ENCODE measurements around the gene KCNE3.
"Not testable (repeated sequence)": the region's sequence is repeated elsewhere in the genome, so short reads cannot be mapped to it uniquely, and the experiment has no call there.

KCNE3 gene

DNA sequence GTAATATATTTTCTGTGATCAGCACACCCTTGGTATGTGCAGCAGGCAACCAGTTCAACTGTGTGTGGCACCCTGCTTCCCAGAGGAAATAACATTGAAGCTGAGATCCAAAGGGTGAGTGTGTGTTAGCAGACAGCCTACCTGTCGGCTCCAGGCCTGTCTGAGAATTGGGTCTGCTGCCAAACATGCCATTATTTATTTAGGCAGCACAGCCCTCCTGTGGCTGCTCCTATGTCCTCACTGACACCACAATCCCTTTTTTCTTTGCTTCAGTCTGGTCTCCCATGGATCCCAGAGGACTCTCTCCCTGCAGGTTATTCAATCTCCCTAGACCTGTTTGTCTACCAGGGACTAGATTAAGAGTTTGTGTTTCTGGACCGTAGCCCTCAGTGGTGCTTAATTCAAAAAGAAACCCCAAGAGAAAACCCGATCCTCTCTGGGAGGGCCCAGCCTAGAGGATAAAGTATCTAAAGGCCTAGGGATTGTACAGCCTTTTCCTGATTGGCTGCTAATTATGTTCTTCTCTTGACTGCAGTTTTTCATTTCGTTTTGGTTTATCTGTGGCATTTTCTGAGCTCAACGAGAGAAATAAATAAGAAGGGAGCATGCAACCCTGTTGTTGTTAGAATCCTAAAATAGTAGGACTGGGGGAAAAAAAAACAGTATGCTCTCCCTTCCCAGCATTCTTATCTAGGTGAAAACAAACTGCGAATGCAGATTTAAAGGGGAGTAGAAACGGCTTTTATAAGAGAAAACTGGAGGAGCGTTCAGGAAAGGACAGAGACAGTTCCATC lies 24.1 kb downstream of the KCNE3 start:
- DNase-seq (ENCODE audit: low read depth) = no peak

DNA sequence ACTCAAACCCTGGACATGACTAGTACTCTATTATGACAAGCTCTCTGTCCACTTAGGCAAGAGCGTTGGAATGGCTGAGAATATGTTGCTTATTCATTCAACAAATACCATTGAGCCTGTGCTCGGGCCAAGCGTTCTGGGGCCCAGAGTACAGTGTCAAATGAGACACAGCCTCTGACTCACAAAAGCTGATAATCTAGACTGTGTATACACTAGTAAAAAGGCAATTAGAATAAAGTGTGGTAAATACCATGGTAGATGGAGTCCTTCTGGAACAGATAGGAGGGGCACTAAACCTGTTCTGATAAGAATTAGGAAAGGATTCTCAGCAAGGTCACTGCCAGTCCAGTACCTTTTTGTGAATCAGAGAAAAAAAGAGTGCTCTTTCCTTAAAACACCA lies 24.7 kb downstream of the KCNE3 start:
- no peak for DNase-seq (ENCODE audit: low read depth)

DNA sequence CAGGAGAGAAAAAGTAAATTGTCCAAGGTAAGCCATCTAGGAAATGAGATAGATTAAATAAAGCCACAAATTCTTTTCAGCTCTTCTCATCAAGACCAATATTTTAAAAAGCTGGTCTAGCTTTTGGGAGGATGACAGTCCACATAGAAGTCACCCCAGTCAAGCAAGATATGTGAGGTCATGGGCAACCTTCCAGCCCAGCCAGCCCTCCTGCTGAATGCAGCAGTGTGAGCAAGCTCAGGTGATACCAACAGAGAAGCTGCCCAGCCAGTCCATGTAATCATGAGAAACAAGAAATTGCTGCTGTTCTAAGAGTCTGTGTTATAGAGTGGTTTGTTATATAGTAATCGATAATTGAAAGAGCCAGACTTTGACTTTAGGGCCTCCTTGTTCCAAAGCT lies 28.7 kb downstream of the KCNE3 start:
- DNase-seq (ENCODE audit: low read depth) = no peak

DNA sequence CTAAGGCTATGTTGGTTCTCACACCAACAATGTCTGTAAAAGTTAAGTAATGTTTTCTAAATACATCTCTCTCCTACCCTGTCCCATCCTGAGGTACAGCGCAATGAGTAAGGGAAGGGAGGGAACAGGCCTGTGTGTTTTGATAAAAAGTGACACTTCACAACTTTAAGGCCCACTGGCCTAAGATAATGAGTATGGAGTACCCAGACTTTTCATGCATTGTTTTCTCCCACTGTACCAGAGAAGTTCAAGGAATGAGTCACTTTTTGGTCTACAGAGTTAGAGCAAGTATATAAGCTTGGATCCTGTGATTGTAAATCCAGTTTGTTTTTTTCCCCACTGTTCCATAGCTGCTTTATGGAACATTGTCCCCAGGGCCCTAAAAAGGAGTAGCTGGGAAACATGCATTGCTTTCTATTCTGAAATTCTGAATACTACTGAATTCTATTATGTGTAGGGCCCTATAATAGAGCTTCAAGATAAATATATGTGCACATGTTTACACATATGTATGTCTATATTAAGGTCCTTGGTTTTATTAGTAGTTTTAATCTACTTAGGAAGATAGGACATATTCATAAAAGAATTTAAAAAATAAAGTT lies 29.8 kb downstream of the KCNE3 start:
- no peak for DNase-seq (ENCODE audit: low read depth)

DNA sequence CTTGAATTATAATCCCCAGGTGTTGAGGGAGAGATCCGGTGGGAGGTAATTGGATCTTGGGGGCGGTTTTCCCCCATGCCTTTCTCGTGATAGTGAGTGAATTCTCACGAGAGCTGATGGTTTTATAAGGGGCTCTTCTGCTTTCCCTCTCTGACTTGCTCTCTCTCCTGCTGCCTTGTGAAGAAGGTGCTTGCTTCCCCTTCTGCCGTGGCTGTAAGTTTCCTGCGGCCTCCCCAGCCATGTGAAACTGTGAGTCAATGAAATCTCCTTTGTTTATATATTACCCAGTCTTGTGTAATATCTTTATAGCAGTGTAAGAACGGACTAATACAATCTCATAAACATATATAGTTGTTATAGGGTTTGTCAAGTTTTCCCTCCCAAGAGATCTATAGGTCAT lies 32.8 kb downstream of the KCNE3 start:
- DNase-seq (ENCODE audit: low read depth) = no peak

DNA sequence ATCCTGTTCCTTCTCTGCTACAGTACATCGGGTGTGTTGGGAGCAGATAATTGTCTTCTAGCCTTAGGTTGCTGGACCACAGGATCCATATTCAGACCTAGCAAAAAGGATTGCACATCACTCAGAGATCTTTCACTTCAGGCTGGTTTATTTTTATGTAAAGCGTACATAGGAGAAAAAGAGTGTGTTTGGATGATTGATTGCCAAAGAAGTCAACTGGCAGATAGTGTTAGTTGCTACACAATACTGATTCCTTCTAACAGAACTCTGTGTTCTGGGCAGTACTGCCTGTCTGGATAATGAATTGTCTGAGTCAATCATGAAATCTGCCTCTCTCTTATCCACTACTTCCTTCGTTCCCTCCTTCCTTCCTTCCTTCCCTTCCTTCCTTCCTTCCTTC lies 38.1 kb downstream of the KCNE3 start:
- no peak for DNase-seq (ENCODE audit: low read depth)

DNA sequence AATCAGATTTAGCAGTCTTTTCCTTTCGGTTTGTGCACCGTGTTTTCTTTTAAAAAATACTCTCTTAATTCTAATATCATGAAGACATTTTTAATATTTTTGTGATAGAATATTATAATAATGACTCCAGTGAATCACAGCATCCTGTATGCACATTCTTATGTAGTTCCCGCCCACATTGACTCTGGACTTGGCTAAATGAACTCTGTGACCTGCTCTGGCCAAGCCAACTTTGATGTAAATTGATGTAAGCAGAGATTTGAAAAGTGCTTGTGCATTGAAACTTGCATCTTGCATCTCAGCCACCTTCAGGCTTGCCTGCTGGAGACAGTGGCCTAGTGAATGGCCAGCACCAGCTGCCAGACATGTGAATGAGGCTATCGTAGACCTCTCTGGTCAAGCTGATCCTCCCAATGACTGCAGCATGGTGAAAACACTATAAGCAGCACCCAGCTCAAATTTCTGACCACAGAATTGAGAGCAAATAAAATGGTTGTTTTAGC lies 39.9 kb downstream of the KCNE3 start:
- DNase-seq (ENCODE audit: low read depth) = no peak

DNA sequence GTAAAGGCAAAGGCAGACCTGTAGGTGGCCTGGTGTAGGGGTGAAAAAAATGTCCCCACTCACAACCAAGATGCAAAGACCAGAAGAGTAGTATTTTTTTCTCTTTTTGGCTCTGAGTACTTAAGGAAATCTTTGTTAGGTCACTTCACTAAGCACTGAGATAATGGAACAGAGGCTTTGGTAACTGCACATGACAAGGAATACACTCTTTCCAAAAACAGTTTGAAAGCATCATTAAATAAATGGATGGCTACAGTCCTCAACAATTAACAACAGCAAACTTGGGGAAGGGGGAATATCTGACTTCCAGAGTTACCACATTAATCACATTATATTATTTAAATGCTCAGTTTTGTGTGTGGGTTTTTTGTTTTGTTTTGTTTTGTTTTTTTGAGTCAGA lies 42.2 kb downstream of the KCNE3 start:
- no peak for DNase-seq (ENCODE audit: low read depth)

DNA sequence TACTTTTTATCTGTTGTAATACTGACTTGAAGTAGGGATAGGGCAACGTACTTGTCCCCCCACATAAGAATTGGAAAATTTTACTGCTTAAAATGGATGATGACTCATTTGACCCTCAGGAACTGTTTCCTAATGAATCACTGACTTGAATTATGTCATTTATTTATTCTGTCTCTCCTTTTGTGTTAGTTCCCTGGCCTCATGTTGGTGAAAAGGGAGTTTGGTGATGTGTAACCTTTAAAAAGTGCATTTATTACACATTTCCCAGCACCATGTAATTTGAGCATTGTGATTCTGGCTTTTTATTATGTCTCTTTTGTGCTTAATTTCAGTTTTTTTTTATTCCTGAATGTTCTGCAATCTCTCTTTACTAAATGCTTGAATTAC lies 48.8 kb downstream of the KCNE3 start:
- DNase-seq (ENCODE audit: low read depth) = no peak

DNA sequence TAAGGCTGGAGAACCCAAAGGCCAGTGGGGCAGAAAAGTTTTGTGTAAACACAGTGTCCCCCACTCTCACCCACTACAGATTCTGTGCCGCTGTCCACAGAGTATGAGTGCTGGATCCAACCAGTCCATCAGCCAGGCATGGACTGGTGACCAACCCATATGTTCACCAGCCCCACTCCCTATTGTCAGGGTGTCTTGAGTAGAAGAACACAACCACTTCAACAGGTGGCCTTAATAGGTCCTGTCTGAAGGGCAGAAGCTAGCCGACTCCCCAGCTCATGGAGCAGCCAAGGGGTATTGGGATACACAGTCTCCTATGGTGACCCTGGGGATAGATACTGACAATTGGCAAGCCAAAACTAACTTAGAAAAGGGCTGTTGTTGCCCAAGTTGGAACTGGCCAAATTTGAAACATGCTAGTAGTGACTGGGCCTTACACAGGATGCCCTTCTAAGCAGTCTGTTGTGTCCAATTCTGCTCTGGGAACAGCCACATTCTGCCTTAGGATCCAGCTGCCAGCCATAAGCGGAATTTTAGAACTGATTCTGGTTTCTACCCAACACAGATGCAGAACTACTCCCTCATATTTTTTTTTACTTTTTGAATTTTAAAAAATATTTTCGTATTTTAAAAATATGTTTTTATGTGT lies 49.4 kb downstream of the KCNE3 start:
- no peak for DNase-seq (ENCODE audit: low read depth)

DNA sequence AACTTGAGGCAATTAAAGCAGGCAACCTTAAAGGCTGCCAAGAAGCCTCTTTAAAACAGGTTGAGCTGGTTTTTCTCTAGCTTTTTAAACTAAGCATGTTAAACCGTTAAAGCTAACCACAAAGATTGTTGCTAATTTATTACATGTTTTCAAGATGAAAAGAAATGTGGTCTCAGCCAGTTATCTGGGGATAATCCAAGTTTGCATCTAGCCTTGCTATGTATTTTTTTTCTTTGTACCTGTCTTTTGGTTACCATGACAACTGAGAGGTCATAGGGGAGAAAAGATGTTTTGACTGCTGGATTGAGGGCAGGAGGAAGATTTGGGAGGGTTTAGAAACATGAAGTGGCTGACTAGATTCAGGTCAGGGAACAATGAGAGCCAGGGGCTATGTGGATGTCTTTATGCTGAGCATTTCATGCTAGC lies 50.0 kb downstream of the KCNE3 start:
- no peak for DNase-seq (ENCODE audit: low read depth)

DNA sequence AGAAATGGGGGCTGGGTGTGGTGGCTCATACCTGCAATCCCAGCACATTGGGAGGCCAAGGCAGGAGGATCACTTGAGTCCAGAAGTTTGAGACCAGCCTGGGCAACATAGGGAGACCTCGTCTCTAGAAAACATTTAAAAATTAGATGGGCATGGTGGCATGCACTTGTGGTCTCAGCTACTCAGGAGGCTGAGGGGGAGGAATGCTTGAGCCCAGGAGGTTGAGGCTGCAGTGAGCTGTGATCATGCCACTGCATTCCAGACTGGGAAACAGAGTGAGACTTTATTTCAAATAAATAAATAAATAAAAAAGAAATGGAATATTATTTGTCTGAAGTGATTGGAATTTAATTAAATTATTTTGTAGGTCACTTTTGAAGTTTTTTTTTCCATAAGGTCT lies 50.4 kb downstream of the KCNE3 start:
- not testable (repeated sequence) for DNase-seq (ENCODE audit: low read depth)

DNA sequence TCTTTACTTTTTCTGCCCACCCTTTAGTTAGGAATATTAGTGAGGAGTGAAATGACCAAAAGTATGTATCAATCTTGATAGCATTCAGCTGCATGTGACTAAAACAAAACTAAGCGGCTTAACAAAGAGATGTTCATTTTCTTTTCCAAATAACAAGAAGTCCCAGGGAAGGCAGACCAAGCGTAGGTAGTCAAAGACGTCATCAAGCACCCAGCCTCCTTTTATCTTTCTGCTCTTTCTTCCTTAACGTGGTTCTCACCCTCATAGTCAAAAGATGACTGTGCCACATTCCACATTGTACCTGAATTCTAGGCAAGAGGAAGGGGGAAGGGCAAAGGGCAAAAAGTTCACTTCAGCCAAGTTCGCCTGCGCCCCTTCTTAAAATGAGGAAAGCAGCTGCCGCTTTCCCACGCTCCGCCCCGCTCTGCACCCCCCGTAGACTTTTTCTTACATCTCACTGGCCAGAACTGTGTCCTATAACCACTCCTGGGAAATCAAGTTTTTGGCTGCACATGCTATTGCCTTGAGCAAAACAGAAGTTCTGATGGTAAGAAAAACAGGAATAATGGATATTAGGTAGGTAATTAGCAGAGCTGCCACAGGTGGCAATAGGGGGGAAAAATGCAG lies 54.5 kb downstream of the KCNE3 start:
- no peak for DNase-seq (ENCODE audit: low read depth)

DNA sequence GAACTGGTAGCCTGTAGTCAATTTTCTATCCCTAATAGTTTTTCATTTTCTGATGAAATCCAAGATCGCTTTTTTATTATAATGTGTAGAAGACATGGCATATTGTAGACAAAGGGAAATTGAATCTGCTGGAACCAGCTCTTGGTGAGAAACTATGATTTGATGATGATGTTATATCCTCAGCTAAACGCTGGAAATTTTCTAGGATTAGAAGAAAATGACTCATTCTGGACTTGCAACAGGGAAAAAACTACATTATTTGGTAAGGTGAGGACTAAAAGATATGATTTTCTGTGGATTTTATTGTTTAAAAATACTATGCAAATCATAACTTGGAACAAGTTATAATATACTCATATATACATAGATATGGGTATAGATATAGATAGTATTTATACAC lies 55.0 kb downstream of the KCNE3 start:
- DNase-seq (ENCODE audit: low read depth) = no peak

DNA sequence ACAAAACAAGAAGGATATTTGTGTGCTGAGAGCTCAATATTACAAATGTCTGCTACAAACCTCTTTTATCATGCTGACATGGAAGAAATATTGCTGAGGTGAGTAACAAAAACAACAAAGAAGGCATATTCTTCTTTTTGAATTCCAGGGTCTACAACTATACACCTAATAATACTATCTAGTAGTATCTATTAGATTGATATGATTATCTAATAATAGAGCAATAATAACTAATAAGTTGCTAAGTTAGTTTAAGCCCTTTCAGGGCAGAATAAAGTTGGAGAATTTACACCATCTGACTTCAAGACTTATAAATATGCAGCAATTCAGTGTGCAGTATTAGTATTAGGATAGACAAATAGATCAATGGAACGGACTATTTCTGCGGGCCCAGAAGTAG lies 57.7 kb downstream of the KCNE3 start:
- DNase-seq (ENCODE audit: low read depth) = no peak

All from GM04503 (cell line).